Right renal pelvis (tissue), 4 donors: ENCODE measurements around the gene HSFX3. TPM values are rescaled to one million over a fixed set of nuclear protein-coding genes. Genes with fewer than 3 reads are reported as not detected.
"Not testable (repeated sequence)": the region's sequence is repeated elsewhere in the genome, so short reads cannot be mapped to it uniquely, and the experiment has no call there.

Source experiments
- DNase-seq, 4 donors: peaks; one replicate each; pipeline ENCODE4 v3.0.0-alpha.2; 2013; ENCODE audit warnings: low read depth in 4 of 4, low spot score in 3 of 4, missing footprints in 1 of 4
- polyA plus RNA-seq, 4 donors: library from polyadenylated mRNA; unstranded; fragments of 120-200 nt; gene quantifications; one replicate each; pipeline ENCODE4 v1.2.1, GENCODE V29; 2013; ENCODE audit not compliant: insufficient read length in 4 of 4

HSFX3 gene
- polyA plus RNA-seq, 4 donors, result 0.12 TPM; not detected in 3

- not testable (repeated sequence) for DNase-seq
Observed at GRCh38 chrX:149545545-149546543, 3.9 kb downstream of the HSFX3 start.

- no peak for DNase-seq
Observed at GRCh38 chrX:149541521-149542047, 8.1 kb downstream of the HSFX3 start.

- DNase-seq, result peak; percentile 69 to 75 (median 74)
Observed at GRCh38 chrX:149540621-149541520, 8.9 kb downstream of the HSFX3 start, which contains the start of gene EOLA1. EOLA1 (plus strand) TSS chrX:149541012; CDS start chrX:149545631, 4,619 bp downstream.

GRCh38 chrX:149540131-149540620 lies 9.5 kb downstream of the HSFX3 start:
- DNase-seq, result peak; percentile 72 to 83 (median 75)

- DNase-seq, result peak; percentile 68 to 74 (median 71)
Observed at GRCh38 chrX:149539283-149540130, 10.2 kb downstream of the HSFX3 start.

GRCh38 chrX:149537474-149537873 lies 12.2 kb downstream of the HSFX3 start:
- not testable (repeated sequence) for DNase-seq

GRCh38 chrX:149534926-149535602 lies 14.7 kb downstream of the HSFX3 start:
- DNase-seq, result not testable (repeated sequence)

GRCh38 chrX:149533999-149534398 lies 15.7 kb downstream of the HSFX3 start:
- DNase-seq, result not testable (repeated sequence)

- not testable (repeated sequence) for DNase-seq
Observed at GRCh38 chrX:149532868-149533267, 16.9 kb downstream of the HSFX3 start.

- no peak for DNase-seq
Observed at GRCh38 chrX:149531599-149531998, 18.1 kb downstream of the HSFX3 start.

- DNase-seq, result no peak
Observed at GRCh38 chrX:149528381-149528780, 21.3 kb downstream of the HSFX3 start.

- DNase-seq, result no peak
Observed at GRCh38 chrX:149527705-149528104, 22.0 kb downstream of the HSFX3 start.

- not testable (repeated sequence) for DNase-seq
Observed at GRCh38 chrX:149526318-149527033, 23.2 kb downstream of the HSFX3 start.

GRCh38 chrX:149525903-149526302 lies 23.8 kb downstream of the HSFX3 start:
- not testable (repeated sequence) for DNase-seq

- DNase-seq, result not testable (repeated sequence)
Observed at GRCh38 chrX:149525389-149525788, 24.3 kb downstream of the HSFX3 start.

GRCh38 chrX:149522916-149523315 lies 26.8 kb downstream of the HSFX3 start:
- DNase-seq, result no peak

- DNase-seq, result no peak
Observed at GRCh38 chrX:149521438-149521837, 28.3 kb downstream of the HSFX3 start.

GRCh38 chrX:149520636-149521277 lies 29.0 kb downstream of the HSFX3 start:
- not testable (repeated sequence) for DNase-seq
